B cell (primary cell): ENCODE data around the gene ALG9. TPM values are rescaled to one million over a fixed set of nuclear protein-coding genes. Genes with fewer than 3 reads are reported as not detected.
A peak's percentile ranks its signal among the peaks of the same experiment; 100 is the strongest.

Experiments used
- ATAC-seq: fragments of 200-7000 bp; cut with Tn5 transposase; one replicate; pipeline ENCODE4 v1.10.0; 2021; ENCODE audit warnings: low read depth, mild to moderate bottlenecking, moderate number of reproducible peaks, moderate library complexity
- CTCF ChIA-PET: fragments of 350-600 bp; sonication (Branson Sonifier 250); formaldehyde crosslinking; loops from one replicate; lab custom pipeline; 2021; ENCODE audit warnings: antibody characterized with exemption, inconsistent platforms; lab: Charles Lee
- POLR2A ChIA-PET: fragments of 350-600 bp; sonication (Branson Sonifier 250); formaldehyde crosslinking; loops from one replicate; lab custom pipeline; 2021; ENCODE audit warnings: antibody characterized with exemption; lab: Charles Lee
- DNase-seq: peaks from one replicate; pipeline ENCODE4 v3.0.0; 2013
- H2AFZ ChIP-seq: 2 replicates; pipeline ENCODE4 v1.6.1; 2012; ENCODE audit warnings: mild to moderate bottlenecking, low read depth, low read length; ENCODE audit not compliant: insufficient read depth, poor library complexity, severe bottlenecking
- H3K27ac ChIP-seq, 2 donors: 1 replicate in 1 of 2; 2 replicates in 1 of 2; pipeline ENCODE4 v1.5.1; 2012 to 2013; ENCODE audit warnings: low read length in 2 of 2, mild to moderate bottlenecking in 2 of 2, moderate library complexity in 1 of 2
- H3K27me3 ChIP-seq, 4 experiments: fragments of 200-600 bp in 1 of 4; sonication (generic) in 1 of 4; replicated peaks in 1 of 4; 1 replicate in 2 of 4; 2 replicates in 2 of 4; pipeline versions ENCODE4 v1.6.1 to v1.7.0; 2013 to 2016; ENCODE audit warnings: low read length in 3 of 4, mild to moderate bottlenecking in 2 of 4, mixed read lengths in 1 of 4, moderate library complexity in 1 of 4; ENCODE audit not compliant: insufficient read depth in 4 of 4, control insufficient read depth in 3 of 4; ENCODE audit errors: control extremely low read depth in 1 of 4
- H3K36me3 ChIP-seq, 2 experiments: replicated peaks in 1 of 2; 1 replicate in 1 of 2; 2 replicates in 1 of 2; pipeline versions ENCODE4 v1.6.1 to v1.7.1; 2013; ENCODE audit warnings: low read length in 1 of 2; ENCODE audit not compliant: insufficient read depth in 2 of 2, control insufficient read depth in 1 of 2; ENCODE audit errors: control extremely low read depth in 1 of 2, extremely low read depth in 1 of 2
- H3K4me1 ChIP-seq, 2 donors: fragments of 200-600 bp in 1 of 2; sonication (generic) in 1 of 2; 1 replicate in 1 of 2; 2 replicates in 1 of 2; pipeline versions ENCODE4 v1.5.1 to v1.6.1; 2013 to 2017; ENCODE audit warnings: low read length in 2 of 2; ENCODE audit not compliant: control insufficient read depth in 2 of 2, insufficient read depth in 2 of 2
- H3K4me2 ChIP-seq: replicated peaks from 2 replicates; pipeline ENCODE3; 2012; ENCODE audit warnings: mild to moderate bottlenecking, low read depth, low read length; ENCODE audit not compliant: poor library complexity, severe bottlenecking
- H3K4me3 ChIP-seq, 5 experiments: fragments of 200-600 bp in 1 of 5; sonication (generic) in 1 of 5; 1 replicate in 3 of 5; 2 replicates in 2 of 5; pipeline versions ENCODE4 v1.5.1 to v1.7.0; 2011 to 2016; ENCODE audit warnings: low read length in 4 of 5, mild to moderate bottlenecking in 4 of 5, low read depth in 2 of 5, control low read depth in 1 of 5, moderate library complexity in 1 of 5; ENCODE audit not compliant: insufficient read depth in 1 of 5; ENCODE audit errors: control extremely low read depth in 1 of 5, extremely low read depth in 1 of 5
- H3K79me2 ChIP-seq: fragments of 200-600 bp; sonication (generic); one replicate; pipeline ENCODE4 v1.6.0; 2016; ENCODE audit warnings: low read length; ENCODE audit not compliant: control insufficient read depth, insufficient read depth
- H3K9ac ChIP-seq: fragments of 200-600 bp; sonication (generic); 2 replicates; pipeline ENCODE4 v1.6.1; 2017; ENCODE audit warnings: mild to moderate bottlenecking, low read length, moderate library complexity
- H3K9me3 ChIP-seq, 3 donors: one replicate each; pipeline versions ENCODE4 v1.6.1 to v1.7.1; 2013; ENCODE audit warnings: low read length in 2 of 3; ENCODE audit not compliant: control insufficient read depth in 2 of 3, insufficient read depth in 1 of 3; ENCODE audit errors: control extremely low read depth in 1 of 3
- H4K20me1 ChIP-seq: 2 replicates; pipeline ENCODE4 v1.6.0; 2012; ENCODE audit warnings: mild to moderate bottlenecking, low read length; ENCODE audit not compliant: insufficient read depth, control insufficient read depth, poor library complexity, severe bottlenecking
- H3K27ac Mint-ChIP-seq: one replicate; pipeline ENCODE4 v1.8.0; 2021; ENCODE audit warnings: mixed read lengths
- H3K27me3 Mint-ChIP-seq: one replicate; pipeline ENCODE4 v1.8.0; 2021; ENCODE audit warnings: mixed read lengths
- H3K4me1 Mint-ChIP-seq: one replicate; pipeline ENCODE4 v1.8.0; 2021; ENCODE audit warnings: mixed read lengths
- H3K4me3 Mint-ChIP-seq: one replicate; pipeline ENCODE4 v1.8.0; 2021; ENCODE audit warnings: mixed read lengths
- H3K9me3 Mint-ChIP-seq: one replicate; pipeline ENCODE4 v1.8.0; 2022; ENCODE audit warnings: mixed read lengths; ENCODE audit not compliant: insufficient read depth
- EZH2 ChIP-seq: IDR thresholded peaks from 2 replicates; pipeline ENCODE4 v1.6.1; 2012; ENCODE audit warnings: borderline replicate concordance, low read depth, mild to moderate bottlenecking, moderate library complexity, low read length; ENCODE audit not compliant: insufficient read depth, poor library complexity, severe bottlenecking
- WGBS: methylation state at CpG from one replicate; pipeline ENCODE4 v1.1.5; 2013; ENCODE audit warnings: missing lambda C conversion rate; ENCODE audit not compliant: insufficient coverage; 5-methylcytosine and 5-hydroxymethylcytosine counted together
- intact Hi-C: fragments of 100-400 bp; cut with micrococcal nuclease; formaldehyde crosslinking; loops from one replicate; pipeline ENCODE4 v1.10.0; 2022
- polyA plus RNA-seq: library from polyadenylated mRNA; depleted of rRNA; stranded (reverse); fragments of >200 nt; gene quantifications from 2 replicates; pipeline ENCODE4 v1.2.3, GENCODE V29; 2012
- total RNA-seq, 2 donors: library from RNA; stranded (reverse); fragments of 120-200 nt in 1 of 2; gene quantifications; 1 replicate in 1 of 2; 2 replicates in 1 of 2; pipeline versions ENCODE4 v1.2.3 to v1.2.4, GENCODE V29; 2013 to 2022
- TF ChIP-seq, protein P1 (sequence below): fragments of 200-600 bp; IDR thresholded peaks from one replicate; pipeline ENCODE4 v1.8.0; 2022; ENCODE audit warnings: antibody characterized with exemption, mild to moderate bottlenecking

Gene ALG9
- total and polyA plus RNA-seq, 2 donors (not counting 1 experiment from before 2014, with no cell fraction given): 21.2 to 29.9 TPM

DNA sequence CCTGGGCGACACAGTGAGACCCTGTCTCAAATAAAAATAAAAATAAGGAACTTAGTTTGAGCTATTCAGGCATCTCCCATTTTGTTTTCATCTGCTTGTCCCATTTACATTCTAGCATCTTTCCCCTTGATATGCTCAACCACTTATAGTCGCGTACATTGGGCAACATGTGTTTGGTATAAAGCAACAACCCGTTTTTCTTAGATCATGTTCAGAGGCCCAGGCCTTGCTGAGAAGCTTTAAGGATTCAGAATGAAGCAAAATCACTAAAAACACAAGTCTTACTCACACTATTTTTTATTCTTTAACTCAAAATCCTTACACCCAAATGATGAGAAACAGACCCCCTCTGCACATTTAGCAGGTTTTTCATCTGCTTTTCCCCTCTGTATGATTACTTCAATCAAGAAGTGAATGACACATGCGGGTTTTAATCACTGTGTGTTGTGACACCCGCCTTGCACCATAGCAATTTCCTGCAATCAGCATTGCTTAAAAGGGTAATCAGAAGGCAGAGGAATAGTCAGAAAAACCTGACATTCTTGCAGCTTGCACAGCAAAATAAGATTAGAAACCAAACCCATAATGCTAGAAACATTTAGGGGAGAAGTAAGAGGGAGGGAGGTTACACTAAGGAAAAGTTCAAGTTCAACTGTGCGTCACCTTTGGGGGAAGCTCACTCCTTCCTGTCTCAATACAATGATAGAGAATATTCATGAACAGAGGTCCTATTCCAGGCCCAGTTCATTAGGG, 25.9 kb downstream of the ALG9 start:
- H3K9ac ChIP-seq: no peak overlapping the region
- CTCF ChIA-PET: interaction anchor here (0.5 to 6.0 kb wide), 5 partner anchors 63 to 434 kb away, joined by 3 to 101 read pairs (median 4); no protein-coding TSS in a partner anchor
- H3K79me2 ChIP-seq: no peaks in the 10 kb centered on the region
- H3K9me3 ChIP-seq: peaks cover 0 to 2% (median 0%) of the 10 kb centered on the region in 3 donors
- no peak overlapping the region for H3K27ac ChIP-seq
- no peaks in the 10 kb centered on the region for H3K9me3 Mint-ChIP-seq
- POLR2A ChIA-PET: no interaction called here
- no peak overlapping the region for H3K4me3 ChIP-seq
- H3K4me2 ChIP-seq: no peak overlapping the region
- no peak overlapping the region for H3K4me3 Mint-ChIP-seq
- H3K27me3 Mint-ChIP-seq: no peaks in the 10 kb centered on the region
- intact Hi-C loops: no loop called here
- H3K36me3 ChIP-seq: peaks cover 13 to 25% of the 10 kb centered on the region in 2 experiments
- TF ChIP-seq EZH2: no peak
- TF ChIP-seq, protein P1, sequence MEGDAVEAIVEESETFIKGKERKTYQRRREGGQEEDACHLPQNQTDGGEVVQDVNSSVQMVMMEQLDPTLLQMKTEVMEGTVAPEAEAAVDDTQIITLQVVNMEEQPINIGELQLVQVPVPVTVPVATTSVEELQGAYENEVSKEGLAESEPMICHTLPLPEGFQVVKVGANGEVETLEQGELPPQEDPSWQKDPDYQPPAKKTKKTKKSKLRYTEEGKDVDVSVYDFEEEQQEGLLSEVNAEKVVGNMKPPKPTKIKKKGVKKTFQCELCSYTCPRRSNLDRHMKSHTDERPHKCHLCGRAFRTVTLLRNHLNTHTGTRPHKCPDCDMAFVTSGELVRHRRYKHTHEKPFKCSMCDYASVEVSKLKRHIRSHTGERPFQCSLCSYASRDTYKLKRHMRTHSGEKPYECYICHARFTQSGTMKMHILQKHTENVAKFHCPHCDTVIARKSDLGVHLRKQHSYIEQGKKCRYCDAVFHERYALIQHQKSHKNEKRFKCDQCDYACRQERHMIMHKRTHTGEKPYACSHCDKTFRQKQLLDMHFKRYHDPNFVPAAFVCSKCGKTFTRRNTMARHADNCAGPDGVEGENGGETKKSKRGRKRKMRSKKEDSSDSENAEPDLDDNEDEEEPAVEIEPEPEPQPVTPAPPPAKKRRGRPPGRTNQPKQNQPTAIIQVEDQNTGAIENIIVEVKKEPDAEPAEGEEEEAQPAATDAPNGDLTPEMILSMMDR: no peak
- no peaks in the 10 kb centered on the region for H4K20me1 ChIP-seq
- H3K27me3 ChIP-seq: no peaks in the 10 kb centered on the region
- ATAC-seq (no peak), DNase-seq (no peak)
- no peak overlapping the region for H3K27ac Mint-ChIP-seq
- whole genome bisulfite sequencing: 96% methylated on average over 3 of the region's 7 CpGs
- H3K4me1 Mint-ChIP-seq: peaks cover 6% of the 10 kb centered on the region
- H3K4me1 ChIP-seq: peaks cover 3% of the 10 kb centered on the region in 2 donors
- no peak overlapping the region for H2AFZ ChIP-seq

GRCh38 chr11:111843661-111844060, 27.7 kb downstream of the ALG9 start:
- Histone ChIP-seq H3K9ac (no peak overlapping the region), H3K4me3 (no peak overlapping the region), H3K27ac (peak overlapping the region in 1 of 2 donors; percentile 19), H2AFZ (no peak overlapping the region), H3K9me3 (no peaks in the 10 kb centered on the region), H3K79me2 (no peaks in the 10 kb centered on the region), H4K20me1 (no peaks in the 10 kb centered on the region), H3K4me1 (peaks cover 3% of the 10 kb centered on the region in 2 donors), H3K36me3 (peaks cover 8 to 12% of the 10 kb centered on the region in 2 experiments), H3K27me3 (no peaks in the 10 kb centered on the region), H3K4me2 (no peak overlapping the region)
- WGBS: 90% methylated on average over 3 of the region's 5 CpGs
- TF ChIP-seq EZH2: no peak
- TF ChIP-seq, protein P1: no peak
- Mint-ChIP-seq H3K4me1 (peaks cover 6% of the 10 kb centered on the region), H3K27ac (peak overlapping the region; percentile 2), H3K4me3 (no peak overlapping the region), H3K9me3 (no peaks in the 10 kb centered on the region), H3K27me3 (no peaks in the 10 kb centered on the region)
- intact Hi-C loops: no loop called here
- ATAC-seq (no peak), DNase-seq (no peak)
- POLR2A ChIA-PET: no interaction called here
- CTCF ChIA-PET: interaction anchor here (0.9 to 6.2 kb wide), 8 partner anchors 9 to 280 kb away, joined by 3 to 101 read pairs (median 5); no protein-coding TSS in a partner anchor
